ENCODE data around the gene MTSS2.

Gene MTSS2

GRCh38 chr16:70689035-70689969 lies 3.4 kb upstream of the MTSS2 start:
- H3K4ac ChIP-seq (ENCODE audit: low read length): no peak overlapping the region
- no peak overlapping the region for H3K23ac ChIP-seq (ENCODE audit: low read depth, low read length, poor library complexity)
- H3K9ac ChIP-seq (ENCODE audit: low read depth, low read length, poor library complexity): peak overlapping the region; percentile 3
- H3K36me3 ChIP-seq (replicated peaks in 1 of 2; ENCODE audit: control insufficient read depth in 2 of 2, insufficient read depth in 2 of 2, low read length in 2 of 2): peaks cover 0 to 3% of the 10 kb centered on the region in 2 donors
- H3K9me3 ChIP-seq (replicated peaks in 1 of 2; ENCODE audit: control insufficient read depth in 2 of 2, insufficient read depth in 1 of 2, low read depth in 1 of 2, low read length in 2 of 2): peaks cover 0 to 2% of the 10 kb centered on the region in 2 donors
- no peak overlapping the region for H4K91ac ChIP-seq (ENCODE audit: low read depth, low read length, poor library complexity)
- H3K27me3 ChIP-seq (ENCODE audit: control insufficient read depth in 3 of 3, insufficient read depth in 3 of 3, low read depth in 1 of 3, low read length in 3 of 3): no peaks in the 10 kb centered on the region
- no peak overlapping the region for H2BK5ac ChIP-seq (ENCODE audit: low read length)
- H3K14ac ChIP-seq (ENCODE audit: low read length): no peak overlapping the region
- no peak overlapping the region for H2BK12ac ChIP-seq (ENCODE audit: low read length)
- peaks cover 10% of the 10 kb centered on the region for H3K79me1 ChIP-seq (ENCODE audit: low read depth, low read length)
- H3K4me1 ChIP-seq (ENCODE audit: control insufficient read depth in 2 of 2, insufficient read depth in 1 of 2, low read depth in 1 of 2, low read length in 2 of 2): peaks cover 54 to 58% of the 10 kb centered on the region in 2 donors
- no peak for DNase-seq (ENCODE audit: low spot score)
- no CpG with 5 or more reads among the region's 22 CpGs for WGBS, 2 donors (ENCODE audit: extremely low coverage in 2 of 2, insufficient read length in 2 of 2, insufficient replicate concordance in 1 of 2)
- no peak overlapping the region for H3K27ac ChIP-seq (replicated peaks; ENCODE audit: low read length)
- no peak overlapping the region for H2AFZ ChIP-seq (ENCODE audit: low read length)
- H2BK15ac ChIP-seq (ENCODE audit: low read length): peak overlapping the region; percentile 56
- H4K8ac ChIP-seq (ENCODE audit: low read depth, low read length): no peak overlapping the region
- no peak overlapping the region for H3K4me3 ChIP-seq (ENCODE audit: low read length in 2 of 2)
- H3K18ac ChIP-seq (ENCODE audit: low read length): no peak overlapping the region
- peak overlapping the region; percentile 36 for H2AK5ac ChIP-seq (ENCODE audit: low read depth, low read length)
- no peak overlapping the region for H3K4me2 ChIP-seq (ENCODE audit: insufficient read depth, low read length, poor library complexity, severe bottlenecking)
- H2BK120ac ChIP-seq (ENCODE audit: low read depth, low read length): no peak overlapping the region

- H2AFZ ChIP-seq (ENCODE audit: low read length): no peak overlapping the region
- H3K4me2 ChIP-seq (ENCODE audit: insufficient read depth, low read length, poor library complexity, severe bottlenecking): no peak overlapping the region
- peak overlapping the region; percentile 32 for H2BK15ac ChIP-seq (ENCODE audit: low read length)
- H2AK5ac ChIP-seq (ENCODE audit: low read depth, low read length): peak overlapping the region; percentile 36
- peaks cover 3 to 5% of the 10 kb centered on the region in 2 donors for H3K36me3 ChIP-seq (replicated peaks in 1 of 2; ENCODE audit: control insufficient read depth in 2 of 2, insufficient read depth in 2 of 2, low read length in 2 of 2)
- no peak for DNase-seq (ENCODE audit: low spot score)
- peak overlapping the region in 1 of 2 donors; percentile 14 for H3K4me3 ChIP-seq (ENCODE audit: low read length in 2 of 2)
- H3K18ac ChIP-seq (ENCODE audit: low read length): peak overlapping the region; percentile 73
- WGBS, 2 donors (ENCODE audit: extremely low coverage in 2 of 2, insufficient read length in 2 of 2, insufficient replicate concordance in 1 of 2): no CpG with 5 or more reads among the region's 8 CpGs
- H3K14ac ChIP-seq (ENCODE audit: low read length): no peak overlapping the region
- H4K91ac ChIP-seq (ENCODE audit: low read depth, low read length, poor library complexity): no peak overlapping the region
- no peak overlapping the region for H2BK12ac ChIP-seq (ENCODE audit: low read length)
- H3K27ac ChIP-seq (replicated peaks; ENCODE audit: low read length): no peak overlapping the region
- no peak overlapping the region for H3K4ac ChIP-seq (ENCODE audit: low read length)
- H3K9ac ChIP-seq (ENCODE audit: low read depth, low read length, poor library complexity): no peak overlapping the region
- no peak overlapping the region for H4K8ac ChIP-seq (ENCODE audit: low read depth, low read length)
- peaks cover 48% of the 10 kb centered on the region in 2 donors for H3K4me1 ChIP-seq (ENCODE audit: control insufficient read depth in 2 of 2, insufficient read depth in 1 of 2, low read depth in 1 of 2, low read length in 2 of 2)
- peak overlapping the region; percentile 52 for H3K23ac ChIP-seq (ENCODE audit: low read depth, low read length, poor library complexity)
- H3K79me1 ChIP-seq (ENCODE audit: low read depth, low read length): peaks cover 12% of the 10 kb centered on the region
- H3K9me3 ChIP-seq (replicated peaks in 1 of 2; ENCODE audit: control insufficient read depth in 2 of 2, insufficient read depth in 1 of 2, low read depth in 1 of 2, low read length in 2 of 2): peaks cover 0 to 2% of the 10 kb centered on the region in 2 donors
- H3K27me3 ChIP-seq (ENCODE audit: control insufficient read depth in 3 of 3, insufficient read depth in 3 of 3, low read depth in 1 of 3, low read length in 3 of 3): no peaks in the 10 kb centered on the region
- no peak overlapping the region for H2BK120ac ChIP-seq (ENCODE audit: low read depth, low read length)
- H2BK5ac ChIP-seq (ENCODE audit: low read length): peak overlapping the region; percentile 18
Observed at GRCh38 chr16:70688246-70688742, 2.4 kb upstream of the MTSS2 start.

DNA sequence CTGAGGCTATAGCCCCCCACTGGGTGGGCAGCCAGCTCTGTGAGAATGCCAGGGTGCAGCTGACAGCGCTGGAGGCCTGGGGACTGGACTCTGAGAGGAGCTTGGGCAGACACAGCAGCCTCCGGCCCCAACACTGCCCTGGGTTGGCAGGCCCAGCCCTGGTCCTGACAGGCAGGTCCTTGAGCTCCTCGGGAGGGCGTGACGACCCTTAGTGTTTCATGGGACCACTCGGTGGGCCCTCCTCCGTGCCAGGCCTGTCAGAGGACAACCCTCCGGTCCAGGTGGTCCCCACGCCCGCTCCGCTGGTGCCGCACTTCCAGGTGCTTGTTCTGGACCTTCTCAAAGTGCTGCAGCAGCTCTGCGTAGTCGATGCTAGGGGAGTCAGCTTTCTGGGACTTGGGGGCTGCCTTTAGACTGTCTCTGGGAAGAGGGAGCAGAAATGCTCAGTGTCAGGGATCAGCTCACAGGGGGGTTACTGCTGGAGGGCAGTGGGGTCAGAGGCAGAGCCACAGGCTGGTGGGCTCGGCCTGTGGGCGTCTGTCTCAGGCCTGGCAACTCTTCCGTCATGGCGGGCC lies 1.9 kb upstream of the MTSS2 start:
- Histone ChIP-seq H4K8ac (ENCODE audit: low read depth, low read length) (no peak overlapping the region), H3K4me3 (ENCODE audit: low read length in 2 of 2) (no peak overlapping the region), H3K9me3 (replicated peaks in 1 of 2; ENCODE audit: control insufficient read depth in 2 of 2, insufficient read depth in 1 of 2, low read depth in 1 of 2, low read length in 2 of 2) (peaks cover 0 to 2% of the 10 kb centered on the region in 2 donors), H2AK5ac (ENCODE audit: low read depth, low read length) (peak overlapping the region; percentile 36), H3K4me1 (ENCODE audit: control insufficient read depth in 2 of 2, insufficient read depth in 1 of 2, low read depth in 1 of 2, low read length in 2 of 2) (peaks cover 42% of the 10 kb centered on the region in 2 donors), H3K9ac (ENCODE audit: low read depth, low read length, poor library complexity) (peak overlapping the region; percentile 9), H3K27me3 (ENCODE audit: control insufficient read depth in 3 of 3, insufficient read depth in 3 of 3, low read depth in 1 of 3, low read length in 3 of 3) (no peaks in the 10 kb centered on the region), H3K4ac (ENCODE audit: low read length) (no peak overlapping the region), H3K14ac (ENCODE audit: low read length) (no peak overlapping the region), H3K79me1 (ENCODE audit: low read depth, low read length) (peaks cover 10% of the 10 kb centered on the region), H4K91ac (ENCODE audit: low read depth, low read length, poor library complexity) (no peak overlapping the region), H3K36me3 (replicated peaks in 1 of 2; ENCODE audit: control insufficient read depth in 2 of 2, insufficient read depth in 2 of 2, low read length in 2 of 2) (peaks cover 3 to 10% of the 10 kb centered on the region in 2 donors), H2BK15ac (ENCODE audit: low read length) (peak overlapping the region; percentile 32), H3K4me2 (ENCODE audit: insufficient read depth, low read length, poor library complexity, severe bottlenecking) (no peak overlapping the region), H3K27ac (replicated peaks; ENCODE audit: low read length) (no peak overlapping the region), H3K18ac (ENCODE audit: low read length) (peak overlapping the region; percentile 73), H2BK120ac (ENCODE audit: low read depth, low read length) (no peak overlapping the region), H2AFZ (ENCODE audit: low read length) (no peak overlapping the region), H3K23ac (ENCODE audit: low read depth, low read length, poor library complexity) (peak overlapping the region; percentile 52), H2BK5ac (ENCODE audit: low read length) (peak overlapping the region; percentile 18), H2BK12ac (ENCODE audit: low read length) (peak overlapping the region; percentile 69)
- no CpG with 5 or more reads among the region's 18 CpGs for WGBS, 2 donors (ENCODE audit: extremely low coverage in 2 of 2, insufficient read length in 2 of 2, insufficient replicate concordance in 1 of 2)
- no peak for DNase-seq (ENCODE audit: low spot score)

- H3K27ac ChIP-seq (replicated peaks; ENCODE audit: low read length): no peak overlapping the region
- peak overlapping the region; percentile 45 for H3K9ac ChIP-seq (ENCODE audit: low read depth, low read length, poor library complexity)
- H3K36me3 ChIP-seq (replicated peaks in 1 of 2; ENCODE audit: control insufficient read depth in 2 of 2, insufficient read depth in 2 of 2, low read length in 2 of 2): peaks cover 3 to 11% of the 10 kb centered on the region in 2 donors
- no peak overlapping the region for H2AFZ ChIP-seq (ENCODE audit: low read length)
- peak overlapping the region; percentile 11 for H2BK12ac ChIP-seq (ENCODE audit: low read length)
- peak overlapping the region; percentile 100 for H2AK5ac ChIP-seq (ENCODE audit: low read depth, low read length)
- no peak overlapping the region for H3K4me3 ChIP-seq (ENCODE audit: low read length in 2 of 2)
- no CpG with 5 or more reads among the region's 5 CpGs for WGBS, 2 donors (ENCODE audit: extremely low coverage in 2 of 2, insufficient read length in 2 of 2, insufficient replicate concordance in 1 of 2)
- peak overlapping the region; percentile 99 for H2BK15ac ChIP-seq (ENCODE audit: low read length)
- DNase-seq (ENCODE audit: low spot score): no peak
- no peak overlapping the region for H2BK120ac ChIP-seq (ENCODE audit: low read depth, low read length)
- H4K91ac ChIP-seq (ENCODE audit: low read depth, low read length, poor library complexity): no peak overlapping the region
- H3K79me1 ChIP-seq (ENCODE audit: low read depth, low read length): peaks cover 10% of the 10 kb centered on the region
- peak overlapping the region; percentile 99 for H3K18ac ChIP-seq (ENCODE audit: low read length)
- H3K14ac ChIP-seq (ENCODE audit: low read length): no peak overlapping the region
- H2BK5ac ChIP-seq (ENCODE audit: low read length): peak overlapping the region; percentile 84
- H3K23ac ChIP-seq (ENCODE audit: low read depth, low read length, poor library complexity): no peak overlapping the region
- H4K8ac ChIP-seq (ENCODE audit: low read depth, low read length): no peak overlapping the region
- H3K4ac ChIP-seq (ENCODE audit: low read length): no peak overlapping the region
- peaks cover 36% of the 10 kb centered on the region in 2 donors for H3K4me1 ChIP-seq (ENCODE audit: control insufficient read depth in 2 of 2, insufficient read depth in 1 of 2, low read depth in 1 of 2, low read length in 2 of 2)
- peaks cover 0 to 2% of the 10 kb centered on the region in 2 donors for H3K9me3 ChIP-seq (replicated peaks in 1 of 2; ENCODE audit: control insufficient read depth in 2 of 2, insufficient read depth in 1 of 2, low read depth in 1 of 2, low read length in 2 of 2)
- no peaks in the 10 kb centered on the region for H3K27me3 ChIP-seq (ENCODE audit: control insufficient read depth in 3 of 3, insufficient read depth in 3 of 3, low read depth in 1 of 3, low read length in 3 of 3)
- no peak overlapping the region for H3K4me2 ChIP-seq (ENCODE audit: insufficient read depth, low read length, poor library complexity, severe bottlenecking)
Observed at GRCh38 chr16:70687102-70687511, 1.3 kb upstream of the MTSS2 start.
